SJSA1 (cell line): ENCODE results near the gene MISP. TPM values are rescaled to one million over a fixed set of nuclear protein-coding genes. Genes with fewer than 3 reads are reported as not detected.
"Not testable (repeated sequence)": the region's sequence is repeated elsewhere in the genome, so short reads cannot be mapped to it uniquely, and the experiment has no call there.

Source experiments
- DNase-seq, 2 experiments: peaks; one replicate each; pipeline ENCODE4 v3.0.0-alpha.2; 2015 to 2020; ENCODE audit warnings: low spot score in 2 of 2, low read depth in 1 of 2
- H3K27ac ChIP-seq: fragments of 250-450 bp; sonication (Bioruptor Pico); 2 replicates; pipeline ENCODE4 v1.5.1; 2020; ENCODE audit warnings: mild to moderate bottlenecking, moderate library complexity
- H3K27me3 ChIP-seq: fragments of 250-450 bp; sonication (Bioruptor Pico); replicated peaks from 2 replicates; pipeline ENCODE4 v1.5.1; 2020; ENCODE audit warnings: mild to moderate bottlenecking, moderate library complexity
- H3K36me3 ChIP-seq: fragments of 250-450 bp; sonication (Bioruptor Pico); 2 replicates; pipeline ENCODE4 v1.5.1; 2020; ENCODE audit warnings: mild to moderate bottlenecking
- H3K4me1 ChIP-seq: fragments of 250-450 bp; sonication (Bioruptor Pico); replicated peaks from 2 replicates; pipeline ENCODE4 v1.6.1; 2021; ENCODE audit warnings: mild to moderate bottlenecking
- H3K4me3 ChIP-seq: fragments of 250-450 bp; sonication (Bioruptor Pico); 2 replicates; pipeline ENCODE4 v1.5.1; 2020; ENCODE audit warnings: mild to moderate bottlenecking
- H3K9me3 ChIP-seq: fragments of 250-450 bp; sonication (Bioruptor Pico); replicated peaks from 2 replicates; pipeline ENCODE4 v1.5.1; 2020; ENCODE audit warnings: mild to moderate bottlenecking
- total RNA-seq: library from RNA; depleted of rRNA; stranded (reverse); fragments of >200 nt; shearing (Covaris generic); gene quantifications from 2 replicates; pipeline ENCODE4 v1.2.3, GENCODE V29; 2014; rRNA removed

Gene MISP, protein sequence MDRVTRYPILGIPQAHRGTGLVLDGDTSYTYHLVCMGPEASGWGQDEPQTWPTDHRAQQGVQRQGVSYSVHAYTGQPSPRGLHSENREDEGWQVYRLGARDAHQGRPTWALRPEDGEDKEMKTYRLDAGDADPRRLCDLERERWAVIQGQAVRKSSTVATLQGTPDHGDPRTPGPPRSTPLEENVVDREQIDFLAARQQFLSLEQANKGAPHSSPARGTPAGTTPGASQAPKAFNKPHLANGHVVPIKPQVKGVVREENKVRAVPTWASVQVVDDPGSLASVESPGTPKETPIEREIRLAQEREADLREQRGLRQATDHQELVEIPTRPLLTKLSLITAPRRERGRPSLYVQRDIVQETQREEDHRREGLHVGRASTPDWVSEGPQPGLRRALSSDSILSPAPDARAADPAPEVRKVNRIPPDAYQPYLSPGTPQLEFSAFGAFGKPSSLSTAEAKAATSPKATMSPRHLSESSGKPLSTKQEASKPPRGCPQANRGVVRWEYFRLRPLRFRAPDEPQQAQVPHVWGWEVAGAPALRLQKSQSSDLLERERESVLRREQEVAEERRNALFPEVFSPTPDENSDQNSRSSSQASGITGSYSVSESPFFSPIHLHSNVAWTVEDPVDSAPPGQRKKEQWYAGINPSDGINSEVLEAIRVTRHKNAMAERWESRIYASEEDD
- total RNA-seq = 0.11 TPM in 1 of 2 replicates, not detected in the other

DNA sequence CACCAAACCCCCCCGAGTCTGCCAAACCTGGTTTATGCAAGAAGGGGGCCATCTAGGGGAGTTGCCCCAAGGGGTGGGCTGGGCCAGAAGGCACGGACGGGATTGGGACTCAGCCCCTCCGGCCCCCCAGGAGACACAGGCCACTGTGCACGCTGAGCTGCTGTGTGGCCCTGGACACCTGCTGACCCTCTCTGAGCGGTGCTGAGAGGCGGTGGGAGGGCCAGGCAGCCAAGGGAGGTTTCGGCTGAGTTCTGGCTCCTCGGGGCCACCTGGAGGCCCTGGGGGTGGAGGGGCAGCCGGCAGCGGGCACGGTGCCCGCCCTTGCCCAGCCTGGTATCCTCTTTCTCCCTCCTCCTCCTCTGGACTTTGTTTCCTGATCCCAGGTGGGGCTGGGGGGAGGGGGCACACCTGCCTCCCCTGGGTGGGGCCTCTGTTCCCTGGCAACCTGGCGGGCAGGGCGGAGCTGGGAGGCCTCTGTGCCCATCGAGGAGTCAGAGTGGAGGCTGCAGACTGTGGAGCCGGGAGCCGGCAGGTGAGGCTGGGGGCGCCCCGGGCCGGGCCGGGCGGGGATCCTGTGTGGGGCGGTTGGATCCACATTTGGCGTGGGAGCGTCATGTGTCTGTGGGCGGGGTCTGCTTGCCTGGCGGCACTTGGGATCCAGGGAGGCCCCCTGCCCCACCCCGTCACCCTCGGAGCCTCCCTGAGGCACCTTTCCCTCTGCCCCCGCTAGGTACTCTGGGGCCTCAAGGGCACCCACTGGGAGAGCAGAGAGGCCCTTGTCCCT is at the start of gene MISP:
Gene MISP, plus strand, starts transcription at position 473 of the 784 bp plus-strand sequence. CDS start 5,835 bp downstream, outside the sequence.
- Histone ChIP-seq H3K4me1 (peaks cover 26% of the 10 kb centered on the region), H3K27me3 (no peaks in the 10 kb centered on the region), H3K4me3 (no peak within 1 kb of the TSS), H3K27ac (peak within 1 kb of the TSS; percentile 39), H3K36me3 (no peaks in the 10 kb centered on the region), H3K9me3 (peaks cover 14% of the 10 kb centered on the region)
- DNase-seq = no peak

DNA sequence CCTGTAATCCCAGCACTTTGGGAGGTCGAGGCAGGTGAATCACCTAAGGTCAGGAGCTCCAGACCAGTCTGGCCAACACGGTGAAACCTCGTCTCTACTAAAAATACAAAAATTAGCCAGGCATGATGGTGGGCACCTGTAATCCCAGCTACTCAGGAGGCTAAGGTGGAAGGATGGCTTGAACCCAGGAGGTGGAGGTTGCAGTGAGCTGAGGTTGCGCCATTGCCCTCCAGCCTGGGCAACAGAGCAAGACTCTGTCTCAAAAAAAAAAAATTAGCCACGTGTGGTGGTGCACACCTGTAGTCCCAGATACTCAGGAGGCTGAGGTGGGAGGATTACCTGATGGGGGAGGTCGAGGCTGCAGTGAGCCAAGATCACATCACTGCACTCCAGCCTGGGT is 48.1 kb upstream of the MISP start:
- not testable (repeated sequence) for H3K9me3 ChIP-seq, DNase-seq, H3K36me3 ChIP-seq, H3K27me3 ChIP-seq, H3K4me1 ChIP-seq, H3K27ac ChIP-seq, H3K4me3 ChIP-seq

DNA sequence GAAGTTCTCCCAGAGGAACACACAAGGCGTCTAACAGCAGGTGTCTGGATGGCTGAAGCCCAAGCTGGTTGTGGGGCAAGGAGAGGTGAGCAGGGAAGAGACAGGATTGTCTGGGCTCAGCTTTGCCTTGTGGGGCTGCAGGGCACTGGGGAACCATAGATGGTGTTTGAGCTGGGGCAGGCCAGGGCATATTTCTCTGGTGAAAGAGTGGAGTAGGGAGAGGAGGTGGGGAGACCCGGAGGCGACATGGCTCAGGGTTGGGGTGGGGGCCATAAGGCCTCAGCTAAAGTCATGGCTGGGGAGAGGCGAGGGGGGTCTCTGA is 47.6 kb upstream of the MISP start:
- H3K27ac ChIP-seq = no peak overlapping the region
- peaks cover 4% of the 10 kb centered on the region; the same call in 1 of the 2 replicates for H3K27me3 ChIP-seq
- no peak for DNase-seq
- H3K4me1 ChIP-seq = no peaks in the 10 kb centered on the region
- no peaks in the 10 kb centered on the region for H3K9me3 ChIP-seq
- H3K4me3 ChIP-seq = no peak overlapping the region
- no peaks in the 10 kb centered on the region for H3K36me3 ChIP-seq

DNA sequence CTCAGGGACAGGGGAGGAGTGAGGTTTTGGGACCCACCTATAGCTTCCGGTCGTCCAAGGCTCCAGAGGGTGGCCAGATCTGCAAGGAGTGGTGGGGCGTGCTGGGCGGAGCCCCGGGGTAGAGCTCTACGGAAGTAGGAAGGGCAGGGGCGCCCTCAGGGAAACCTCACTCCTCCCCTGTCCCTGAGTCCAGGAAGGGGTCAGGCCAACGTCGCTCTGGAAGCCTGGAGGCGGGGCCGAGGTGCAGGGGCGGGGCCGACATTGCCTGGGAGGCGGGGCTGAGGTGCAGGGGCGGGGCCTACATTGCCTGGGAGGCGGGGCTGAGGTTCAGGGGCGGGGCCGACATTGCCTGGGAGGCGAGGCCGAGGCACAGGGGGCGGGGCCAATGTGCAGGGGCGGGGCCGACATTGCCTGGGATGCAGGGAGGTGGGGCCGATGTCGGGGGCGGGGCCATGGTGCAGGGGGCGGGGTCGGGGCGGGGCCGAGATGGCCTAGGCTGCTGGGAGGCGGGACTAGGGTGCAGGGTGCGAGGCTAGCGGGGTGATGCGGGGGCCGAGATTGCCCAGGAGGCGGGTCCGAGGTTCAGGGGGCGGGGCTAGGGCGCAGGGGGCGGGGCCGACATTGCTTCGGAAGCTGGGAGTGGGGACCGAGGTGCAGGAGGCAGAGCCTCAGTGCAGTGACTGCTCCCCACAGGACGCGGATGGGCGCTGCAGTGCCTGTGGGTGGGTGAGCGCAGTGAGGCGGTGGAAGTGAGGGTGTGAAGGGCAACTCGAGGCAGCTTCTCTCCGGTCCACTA is 47.1 kb upstream of the MISP start:
- Histone ChIP-seq H3K27ac (no peak overlapping the region), H3K4me3 (no peak overlapping the region), H3K4me1 (no peaks in the 10 kb centered on the region), H3K9me3 (no peaks in the 10 kb centered on the region), H3K36me3 (no peaks in the 10 kb centered on the region), H3K27me3 (peaks cover 6% of the 10 kb centered on the region; the same call in 1 of the 2 replicates)
- peak in 1 of 2 experiments; percentile 64 for DNase-seq

DNA sequence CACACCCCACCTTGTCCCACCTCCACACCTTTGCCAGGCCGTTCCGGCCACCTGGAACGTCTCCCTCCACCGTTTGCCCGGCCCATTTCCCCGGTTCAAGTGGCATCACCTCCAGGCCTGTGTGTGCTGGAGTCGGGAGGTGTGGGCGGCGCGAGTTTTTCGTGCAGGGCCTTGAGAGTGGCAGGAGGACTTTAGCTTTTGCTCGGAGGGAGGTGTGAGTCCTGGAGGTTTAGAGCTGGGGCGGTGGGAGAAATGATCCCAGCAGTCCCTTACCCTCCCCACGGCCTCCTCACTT is 46.5 kb upstream of the MISP start:
- Histone ChIP-seq H3K27ac (no peak overlapping the region), H3K27me3 (peaks cover 10% of the 10 kb centered on the region), H3K4me1 (no peaks in the 10 kb centered on the region), H3K9me3 (no peaks in the 10 kb centered on the region), H3K4me3 (no peak overlapping the region), H3K36me3 (no peaks in the 10 kb centered on the region)
- DNase-seq = no peak

DNA sequence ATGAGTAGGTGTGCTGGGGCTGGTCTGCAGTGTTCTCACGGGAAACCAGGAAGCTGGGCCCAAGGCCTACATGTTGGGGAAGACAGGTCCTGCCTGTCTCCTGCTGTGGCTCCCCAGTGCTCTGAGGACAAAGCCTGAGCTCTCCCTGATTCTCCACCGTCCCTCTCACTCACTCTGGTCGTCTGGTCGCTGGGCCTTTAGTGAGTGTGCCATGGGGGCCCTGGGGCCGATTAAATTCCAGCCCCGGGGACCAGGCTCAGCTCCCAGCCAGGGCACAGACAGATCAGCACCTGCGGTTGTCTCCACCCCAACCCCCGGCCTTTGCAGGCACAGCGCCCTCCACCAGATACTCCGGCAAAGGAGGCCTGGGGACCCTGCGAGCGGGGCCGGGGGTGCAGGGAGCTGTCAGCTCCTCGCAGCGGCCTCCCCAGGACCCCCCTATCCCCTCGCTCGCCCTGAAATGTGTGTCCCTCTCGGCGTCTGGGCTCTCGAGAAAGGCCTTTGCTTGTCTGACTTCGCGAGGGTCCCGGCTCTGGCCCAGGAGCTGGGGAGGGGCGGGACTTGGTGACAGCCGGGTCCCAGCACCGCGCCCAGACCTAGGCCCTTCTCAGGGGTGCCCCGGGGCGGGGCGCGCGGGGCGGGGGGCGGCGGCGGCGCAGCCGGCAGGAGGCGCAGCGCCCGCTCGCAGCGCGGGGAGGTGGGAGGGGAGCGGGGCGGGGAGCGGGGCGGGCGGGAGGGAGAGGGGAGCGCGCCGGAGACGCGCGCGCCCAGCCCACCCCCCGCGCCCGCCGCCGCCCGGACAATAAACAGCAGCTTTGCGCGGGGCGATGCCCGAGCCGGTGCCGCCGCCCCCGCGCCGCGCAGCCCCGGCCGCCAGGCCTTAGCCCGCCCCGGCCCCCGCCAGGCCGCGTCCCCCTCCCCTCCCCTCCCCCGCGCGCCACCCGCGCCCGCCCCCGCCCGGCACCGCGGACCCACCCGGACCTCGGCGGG is 42.5 kb upstream of the MISP start, which contains the start of gene PALM:
Gene PALM, plus strand, starts transcription at position 782 of the 990 bp plus-strand sequence. CDS start 212 bp downstream, outside the sequence.
- no peak within 1 kb of the TSS for H3K27ac ChIP-seq
- H3K36me3 ChIP-seq = no peaks in the 10 kb centered on the region
- peaks cover 36% of the 10 kb centered on the region for H3K27me3 ChIP-seq
- no peaks in the 10 kb centered on the region for H3K9me3 ChIP-seq
- DNase-seq = no peak
- no peaks in the 10 kb centered on the region for H3K4me1 ChIP-seq
- H3K4me3 ChIP-seq = no peak within 1 kb of the TSS

DNA sequence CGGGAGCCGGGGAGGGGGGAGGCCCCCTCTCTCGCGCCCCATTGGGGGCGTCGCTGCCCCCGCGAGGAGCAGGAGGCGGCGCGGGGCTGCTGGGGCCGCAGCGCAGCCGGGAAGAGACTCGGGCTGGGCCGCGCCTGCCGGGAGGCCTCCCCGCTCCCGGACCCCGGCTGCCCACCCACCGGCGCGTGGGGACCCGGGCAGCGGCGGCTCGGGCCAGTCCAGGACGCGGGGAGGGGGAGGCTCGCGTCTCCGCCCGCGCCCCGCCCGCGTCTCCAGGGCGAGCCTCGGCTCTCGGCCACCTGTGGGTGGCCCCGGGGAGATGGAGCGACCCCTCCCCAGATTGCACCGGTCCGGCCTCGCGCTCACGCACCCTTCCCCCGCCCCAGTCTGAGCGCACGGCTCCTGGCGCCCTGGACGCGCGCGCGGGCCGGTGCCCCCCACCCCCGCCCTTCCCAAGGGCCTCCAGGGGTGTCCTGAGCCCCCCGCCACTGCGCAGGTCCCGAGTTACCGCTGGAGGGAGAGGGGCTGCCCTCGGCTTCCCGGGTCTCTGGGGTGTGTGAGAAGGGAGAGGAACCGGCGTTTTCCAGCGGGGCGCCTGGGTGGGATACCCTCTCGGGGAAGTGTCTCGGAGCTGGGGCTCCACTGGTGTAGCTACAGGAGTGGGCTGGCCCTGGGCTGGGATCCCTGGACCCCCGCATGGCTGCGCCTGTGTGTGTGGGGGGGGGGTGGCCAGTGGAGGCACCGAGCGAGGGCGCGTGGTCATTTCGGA is 41.5 kb upstream of the MISP start:
- H3K9me3 ChIP-seq = no peaks in the 10 kb centered on the region
- H3K4me1 ChIP-seq = no peaks in the 10 kb centered on the region
- DNase-seq = no peak
- H3K27ac ChIP-seq = no peak overlapping the region
- peaks cover 36% of the 10 kb centered on the region for H3K27me3 ChIP-seq
- no peak overlapping the region for H3K4me3 ChIP-seq
- H3K36me3 ChIP-seq = no peaks in the 10 kb centered on the region

DNA sequence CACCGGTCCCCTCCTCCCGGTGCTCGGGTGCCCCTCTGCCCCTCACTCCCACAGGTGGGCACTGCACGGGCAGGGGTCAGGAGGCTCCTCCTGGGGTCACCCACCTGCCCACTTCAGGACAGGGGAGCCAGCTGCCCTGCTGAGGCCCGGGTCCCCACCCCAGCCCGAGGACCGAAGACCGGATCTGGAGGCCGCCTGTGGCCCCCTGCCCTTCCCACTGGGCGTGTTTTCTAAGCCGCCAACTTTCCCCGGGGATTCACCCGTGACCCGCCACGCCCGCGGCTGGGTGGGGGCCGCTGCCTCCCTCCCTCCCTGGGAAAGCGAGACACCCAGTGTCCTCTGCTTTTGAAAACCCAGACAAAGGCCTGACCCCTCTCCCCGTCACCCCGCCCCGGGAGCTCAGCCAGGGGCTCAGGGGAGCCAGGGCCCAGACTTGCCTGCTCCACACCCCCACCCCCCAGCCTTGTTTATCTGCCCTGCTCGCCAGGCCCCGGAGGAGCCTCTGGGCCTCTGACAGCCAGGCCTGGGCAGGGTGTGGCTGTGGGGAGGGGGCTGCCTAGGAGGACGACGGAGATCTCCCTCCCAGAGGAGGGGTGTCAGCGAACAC is 40.8 kb upstream of the MISP start:
- Histone ChIP-seq H3K4me1 (no peaks in the 10 kb centered on the region), H3K9me3 (no peaks in the 10 kb centered on the region), H3K27ac (no peak overlapping the region), H3K27me3 (peaks cover 36% of the 10 kb centered on the region), H3K36me3 (no peaks in the 10 kb centered on the region), H3K4me3 (no peak overlapping the region)
- no peak for DNase-seq

DNA sequence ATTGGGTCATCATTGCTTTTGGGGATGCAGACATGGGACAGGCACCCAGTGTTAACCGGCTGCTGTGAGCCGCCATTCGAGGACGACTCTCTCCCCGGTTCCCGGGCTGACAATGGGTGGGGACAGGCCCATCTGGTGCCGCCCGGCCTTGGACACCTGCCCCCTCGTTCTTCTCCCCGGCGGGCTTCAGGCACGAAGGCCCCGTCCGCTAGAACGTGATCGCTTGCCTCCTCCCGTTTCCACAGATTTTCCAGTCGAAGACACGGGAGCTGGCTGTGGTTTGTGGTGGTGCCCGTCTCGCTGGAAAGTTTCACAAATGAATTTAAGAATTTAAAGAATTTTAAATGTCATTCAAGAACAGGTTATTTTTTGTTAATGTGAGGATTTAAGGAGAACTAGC is 40.1 kb upstream of the MISP start:
- no peaks in the 10 kb centered on the region for H3K36me3 ChIP-seq
- no peak for DNase-seq
- no peak overlapping the region for H3K27ac ChIP-seq
- H3K9me3 ChIP-seq = 0 out of 2 replicates have a peak, but pooled peaks cover 1% of the 10 kb centered on the region
- H3K27me3 ChIP-seq = peaks cover 36% of the 10 kb centered on the region
- no peak overlapping the region for H3K4me3 ChIP-seq
- no peaks in the 10 kb centered on the region for H3K4me1 ChIP-seq

DNA sequence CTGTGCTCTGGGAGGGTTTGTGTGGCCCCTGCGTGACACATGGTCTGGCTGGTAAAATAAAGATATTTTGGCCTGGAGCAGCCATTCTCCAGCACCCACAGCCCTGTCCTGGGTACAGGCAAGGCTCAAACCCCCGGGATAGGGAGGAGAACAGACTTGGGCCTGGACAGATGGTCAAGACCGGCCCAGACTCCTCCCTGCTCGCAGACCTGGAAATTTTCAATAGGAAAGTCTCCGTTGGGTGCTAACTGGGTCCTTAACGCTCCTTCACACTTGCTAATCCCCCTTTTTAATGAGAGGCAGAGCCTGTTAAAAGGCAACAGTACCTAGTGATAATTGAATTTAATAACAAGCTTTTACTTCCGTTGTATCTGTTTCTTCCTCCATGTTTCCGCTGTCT is 39.7 kb upstream of the MISP start:
- no peaks in the 10 kb centered on the region for H3K36me3 ChIP-seq
- no peak overlapping the region for H3K27ac ChIP-seq
- H3K4me1 ChIP-seq = no peaks in the 10 kb centered on the region
- H3K27me3 ChIP-seq = peaks cover 36% of the 10 kb centered on the region
- DNase-seq = no peak
- 0 out of 2 replicates have a peak, but pooled peaks cover 3% of the 10 kb centered on the region for H3K9me3 ChIP-seq
- H3K4me3 ChIP-seq = no peak overlapping the region

DNA sequence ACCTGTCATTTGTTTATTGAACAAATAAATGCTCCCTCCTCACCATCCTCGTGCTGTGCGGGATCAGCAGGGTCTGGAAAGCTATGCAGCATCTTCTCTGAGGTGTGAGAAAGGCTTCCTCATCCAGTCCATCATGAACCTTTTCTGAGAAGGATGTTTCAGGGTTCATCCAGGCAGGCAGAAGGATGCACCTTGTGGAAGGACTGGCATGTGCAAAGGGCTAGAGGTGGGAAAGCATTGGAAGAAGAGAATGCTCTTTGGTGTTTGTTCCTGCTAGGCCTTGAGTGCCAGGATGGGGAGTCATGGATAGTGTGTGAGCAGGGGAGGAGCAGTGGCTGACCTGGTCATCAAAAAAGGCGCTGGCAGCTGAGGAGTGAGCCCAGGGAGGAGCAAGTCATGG is 35.6 kb upstream of the MISP start:
- Histone ChIP-seq H3K27ac (no peak overlapping the region), H3K9me3 (0 out of 2 replicates have a peak, but pooled peaks cover 3% of the 10 kb centered on the region), H3K36me3 (no peaks in the 10 kb centered on the region), H3K4me3 (no peak overlapping the region), H3K4me1 (no peaks in the 10 kb centered on the region), H3K27me3 (peaks cover 34% of the 10 kb centered on the region)
- DNase-seq = no peak
